ENCODE measurements around the gene MED27.

The MED27 gene

GRCh38 chr9:131982671-131983239 lies 96.9 kb downstream of the MED27 start:
- in situ Hi-C loops (cut with MboI; ENCODE audit: low pct_unique_long_range_greater_than_20kb, low sequenced_read_pairs): no loop called here
- no peak for DNase-seq

GRCh38 chr9:131982102-131982501 lies 97.6 kb downstream of the MED27 start:
- DNase-seq: no peak
- in situ Hi-C loops (cut with MboI; ENCODE audit: low pct_unique_long_range_greater_than_20kb, low sequenced_read_pairs): no loop called here

GRCh38 chr9:131981116-131981776 lies 98.4 kb downstream of the MED27 start:
- DNase-seq: no peak
- in situ Hi-C loops (cut with MboI; ENCODE audit: low pct_unique_long_range_greater_than_20kb, low sequenced_read_pairs): no loop called here

- DNase-seq: no peak
- in situ Hi-C loops (cut with MboI; ENCODE audit: low pct_unique_long_range_greater_than_20kb, low sequenced_read_pairs): no loop called here
Observed at GRCh38 chr9:131980267-131981016, 99.2 kb downstream of the MED27 start.

GRCh38 chr9:131977109-131977838 lies 102.4 kb downstream of the MED27 start:
- peak; percentile 40 for DNase-seq
- in situ Hi-C loops (cut with MboI; ENCODE audit: low pct_unique_long_range_greater_than_20kb, low sequenced_read_pairs): no loop called here

- in situ Hi-C loops (cut with MboI; ENCODE audit: low pct_unique_long_range_greater_than_20kb, low sequenced_read_pairs): no loop called here
- peak; percentile 37 for DNase-seq
Observed at GRCh38 chr9:131976157-131977108, 103.2 kb downstream of the MED27 start.

- in situ Hi-C loops (cut with MboI; ENCODE audit: low pct_unique_long_range_greater_than_20kb, low sequenced_read_pairs): no loop called here
- no peak for DNase-seq
Observed at GRCh38 chr9:131972889-131973288, 106.8 kb downstream of the MED27 start.

GRCh38 chr9:131971482-131972074 lies 108.1 kb downstream of the MED27 start:
- no peak for DNase-seq
- in situ Hi-C loops (cut with MboI; ENCODE audit: low pct_unique_long_range_greater_than_20kb, low sequenced_read_pairs): no loop called here

- DNase-seq: no peak
- in situ Hi-C loops (cut with MboI; ENCODE audit: low pct_unique_long_range_greater_than_20kb, low sequenced_read_pairs): no loop called here
Observed at GRCh38 chr9:131969469-131969989, 110.1 kb downstream of the MED27 start.

- in situ Hi-C loops (cut with MboI; ENCODE audit: low pct_unique_long_range_greater_than_20kb, low sequenced_read_pairs): no loop called here
- DNase-seq: no peak
Observed at GRCh38 chr9:131968632-131969031, 111.0 kb downstream of the MED27 start.

- in situ Hi-C loops (cut with MboI; ENCODE audit: low pct_unique_long_range_greater_than_20kb, low sequenced_read_pairs): no loop called here
- no peak for DNase-seq
Observed at GRCh38 chr9:131965841-131966240, 113.8 kb downstream of the MED27 start.

GRCh38 chr9:131965103-131965502 lies 114.6 kb downstream of the MED27 start:
- DNase-seq: no peak
- in situ Hi-C loops (cut with MboI; ENCODE audit: low pct_unique_long_range_greater_than_20kb, low sequenced_read_pairs): no loop called here

GRCh38 chr9:131963072-131964030 lies 116.3 kb downstream of the MED27 start:
- in situ Hi-C loops (cut with MboI; ENCODE audit: low pct_unique_long_range_greater_than_20kb, low sequenced_read_pairs): no loop called here
- DNase-seq: no peak

- no peak for DNase-seq
- in situ Hi-C loops (cut with MboI; ENCODE audit: low pct_unique_long_range_greater_than_20kb, low sequenced_read_pairs): no loop called here
Observed at GRCh38 chr9:131961496-131961880, 118.2 kb downstream of the MED27 start.

- in situ Hi-C loops (cut with MboI; ENCODE audit: low pct_unique_long_range_greater_than_20kb, low sequenced_read_pairs): no loop called here
- no peak for DNase-seq
Observed at GRCh38 chr9:131960851-131961495, 118.7 kb downstream of the MED27 start.

GRCh38 chr9:131960311-131960710 lies 119.4 kb downstream of the MED27 start:
- no peak for DNase-seq
- in situ Hi-C loops (cut with MboI; ENCODE audit: low pct_unique_long_range_greater_than_20kb, low sequenced_read_pairs): no loop called here

- DNase-seq: no peak
- in situ Hi-C loops (cut with MboI; ENCODE audit: low pct_unique_long_range_greater_than_20kb, low sequenced_read_pairs): no loop called here
Observed at GRCh38 chr9:131959887-131960286, 119.8 kb downstream of the MED27 start.
